ENCODE data around the gene TOMM70.

Gene TOMM70

GRCh38 chr3:100407977-100408532, 7.2 kb upstream of the TOMM70 start:
- no peak for TF ChIP-seq EZH2 (IDR thresholded peaks at IDR 0.05; ENCODE audit: borderline replicate concordance, low read length)
- TF ChIP-seq, protein P1, sequence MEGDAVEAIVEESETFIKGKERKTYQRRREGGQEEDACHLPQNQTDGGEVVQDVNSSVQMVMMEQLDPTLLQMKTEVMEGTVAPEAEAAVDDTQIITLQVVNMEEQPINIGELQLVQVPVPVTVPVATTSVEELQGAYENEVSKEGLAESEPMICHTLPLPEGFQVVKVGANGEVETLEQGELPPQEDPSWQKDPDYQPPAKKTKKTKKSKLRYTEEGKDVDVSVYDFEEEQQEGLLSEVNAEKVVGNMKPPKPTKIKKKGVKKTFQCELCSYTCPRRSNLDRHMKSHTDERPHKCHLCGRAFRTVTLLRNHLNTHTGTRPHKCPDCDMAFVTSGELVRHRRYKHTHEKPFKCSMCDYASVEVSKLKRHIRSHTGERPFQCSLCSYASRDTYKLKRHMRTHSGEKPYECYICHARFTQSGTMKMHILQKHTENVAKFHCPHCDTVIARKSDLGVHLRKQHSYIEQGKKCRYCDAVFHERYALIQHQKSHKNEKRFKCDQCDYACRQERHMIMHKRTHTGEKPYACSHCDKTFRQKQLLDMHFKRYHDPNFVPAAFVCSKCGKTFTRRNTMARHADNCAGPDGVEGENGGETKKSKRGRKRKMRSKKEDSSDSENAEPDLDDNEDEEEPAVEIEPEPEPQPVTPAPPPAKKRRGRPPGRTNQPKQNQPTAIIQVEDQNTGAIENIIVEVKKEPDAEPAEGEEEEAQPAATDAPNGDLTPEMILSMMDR (IDR thresholded peaks at IDR 0.05; ENCODE audit: low read length), result no peak
- Histone ChIP-seq H3K9ac (ENCODE audit: low read length) (no peak overlapping the region), H3F3A (ENCODE audit: insufficient read depth, low read length) (no peaks in the 10 kb centered on the region), H3K9me3 (ENCODE audit: low read length) (peaks cover 22% of the 10 kb centered on the region), H3K4me3 (ENCODE audit: low read depth, low read length, poor library complexity, severe bottlenecking) (no peak overlapping the region), H3K27me3 (ENCODE audit: insufficient read depth, low read length) (no peaks in the 10 kb centered on the region), H3K4me1 (ENCODE audit: insufficient read depth, low read length, severe bottlenecking) (peaks cover 13% of the 10 kb centered on the region), H2AFZ (ENCODE audit: low read length) (no peak overlapping the region), H3K36me3 (ENCODE audit: insufficient read depth, low read length) (peaks cover 34% of the 10 kb centered on the region), H3K4me2 (ENCODE audit: low read length) (no peak overlapping the region), H3K9me2 (ENCODE audit: low read depth, low read length) (no peaks in the 10 kb centered on the region), H3K79me2 (ENCODE audit: insufficient read depth, low read length) (0 out of 2 replicates have a peak, but pooled peaks cover 1% of the 10 kb centered on the region), H4K20me1 (ENCODE audit: insufficient read depth, low read length) (no peaks in the 10 kb centered on the region), H3K27ac (ENCODE audit: low read depth, low read length, poor library complexity, severe bottlenecking) (no peak overlapping the region)

DNA sequence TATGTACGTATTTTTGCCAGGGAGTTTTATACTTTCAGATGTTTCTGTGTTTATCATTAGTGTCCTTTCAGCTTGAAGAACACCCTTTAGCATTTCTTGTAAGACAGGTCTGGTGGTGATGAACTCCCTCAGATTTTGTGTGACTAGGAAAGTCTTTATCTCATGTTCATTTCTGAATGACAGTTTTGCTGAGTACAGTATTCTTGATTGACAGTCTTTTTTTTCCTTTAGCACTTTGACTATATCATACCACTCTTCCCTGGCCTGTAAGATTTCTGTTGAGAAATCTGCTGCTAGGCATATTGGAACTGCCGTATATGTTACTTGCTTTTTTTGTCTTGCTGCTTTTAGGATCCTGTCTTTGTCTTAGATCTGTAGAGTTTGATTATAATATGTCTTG, 6.3 kb upstream of the TOMM70 start:
- TF ChIP-seq EZH2 (IDR thresholded peaks at IDR 0.05; ENCODE audit: borderline replicate concordance, low read length), result no peak
- TF ChIP-seq, protein P1 (IDR thresholded peaks at IDR 0.05; ENCODE audit: low read length), result no peak
- Histone ChIP-seq H3K27me3 (ENCODE audit: insufficient read depth, low read length) (no peaks in the 10 kb centered on the region), H3K9ac (ENCODE audit: low read length) (no peak overlapping the region), H3K9me3 (ENCODE audit: low read length) (peaks cover 19% of the 10 kb centered on the region), H3F3A (ENCODE audit: insufficient read depth, low read length) (no peaks in the 10 kb centered on the region), H2AFZ (ENCODE audit: low read length) (no peak overlapping the region), H3K79me2 (ENCODE audit: insufficient read depth, low read length) (peaks cover 10% of the 10 kb centered on the region), H3K9me2 (ENCODE audit: low read depth, low read length) (no peaks in the 10 kb centered on the region), H4K20me1 (ENCODE audit: insufficient read depth, low read length) (no peaks in the 10 kb centered on the region), H3K27ac (ENCODE audit: low read depth, low read length, poor library complexity, severe bottlenecking) (no peak overlapping the region), H3K36me3 (ENCODE audit: insufficient read depth, low read length) (peaks cover 27% of the 10 kb centered on the region), H3K4me3 (ENCODE audit: low read depth, low read length, poor library complexity, severe bottlenecking) (no peak overlapping the region), H3K4me1 (ENCODE audit: insufficient read depth, low read length, severe bottlenecking) (peaks cover 22% of the 10 kb centered on the region), H3K4me2 (ENCODE audit: low read length) (no peak overlapping the region)

DNA sequence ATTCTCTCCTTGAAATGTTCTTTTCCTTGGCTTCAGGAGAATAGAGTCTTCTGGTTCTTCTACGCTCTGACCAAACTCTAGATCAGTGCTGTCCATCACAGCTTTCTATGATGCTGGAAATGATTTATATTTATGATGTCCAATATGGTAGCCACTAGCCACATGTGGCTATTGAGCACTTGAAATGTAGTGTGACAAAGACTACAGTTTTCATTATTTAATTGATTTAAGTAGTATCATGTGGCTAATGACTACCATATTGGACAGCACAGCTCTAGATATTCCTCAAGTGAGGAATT, 3.3 kb upstream of the TOMM70 start:
- Histone ChIP-seq H3K27ac (ENCODE audit: low read depth, low read length, poor library complexity, severe bottlenecking) (no peak overlapping the region), H3K4me2 (ENCODE audit: low read length) (peak overlapping the region; percentile 95), H3K4me1 (ENCODE audit: insufficient read depth, low read length, severe bottlenecking) (peaks cover 34% of the 10 kb centered on the region), H3K4me3 (ENCODE audit: low read depth, low read length, poor library complexity, severe bottlenecking) (peak overlapping the region; percentile 94), H3K9me3 (ENCODE audit: low read length) (peaks cover 19% of the 10 kb centered on the region), H3K9me2 (ENCODE audit: low read depth, low read length) (no peaks in the 10 kb centered on the region), H4K20me1 (ENCODE audit: insufficient read depth, low read length) (no peaks in the 10 kb centered on the region), H3K9ac (ENCODE audit: low read length) (no peak overlapping the region), H2AFZ (ENCODE audit: low read length) (no peak overlapping the region), H3K27me3 (ENCODE audit: insufficient read depth, low read length) (no peaks in the 10 kb centered on the region), H3F3A (ENCODE audit: insufficient read depth, low read length) (no peaks in the 10 kb centered on the region), H3K36me3 (ENCODE audit: insufficient read depth, low read length) (peaks cover 16% of the 10 kb centered on the region), H3K79me2 (ENCODE audit: insufficient read depth, low read length) (peaks cover 27% of the 10 kb centered on the region)
- TF ChIP-seq, protein P1 (IDR thresholded peaks at IDR 0.05; ENCODE audit: low read length), result no peak
- no peak for TF ChIP-seq EZH2 (IDR thresholded peaks at IDR 0.05; ENCODE audit: borderline replicate concordance, low read length)
